HG02884 (cell line): Measurements from ENCODE around the gene WDR91.
"Not testable (repeated sequence)": the region's sequence is repeated elsewhere in the genome, so short reads cannot be mapped to it uniquely, and the experiment has no call there.

Source experiments
- ATAC-seq: cut with Tn5 transposase; IDR thresholded peaks from one replicate; pipeline ENCODE4 v1.9.1; 2021; ENCODE audit warnings: mild to moderate bottlenecking, moderate library complexity; ENCODE audit not compliant: unreplicated experiment

WDR91 gene

GRCh38 chr7:135181261-135181928 is 29.9 kb downstream of the WDR91 start:
- ATAC-seq: no peak

- no peak for ATAC-seq
Measured at GRCh38 chr7:135180122-135180521, 31.2 kb downstream of the WDR91 start.

- no peak for ATAC-seq
Measured at GRCh38 chr7:135179321-135179925, 31.9 kb downstream of the WDR91 start.

- no peak for ATAC-seq
Measured at GRCh38 chr7:135178364-135178763, 33.0 kb downstream of the WDR91 start.

- no peak for ATAC-seq
Measured at GRCh38 chr7:135177028-135177696, 34.2 kb downstream of the WDR91 start.

- no peak for ATAC-seq
Measured at GRCh38 chr7:135175931-135176330, 35.4 kb downstream of the WDR91 start.

- ATAC-seq: no peak
Measured at GRCh38 chr7:135174941-135175340, 36.4 kb downstream of the WDR91 start.

GRCh38 chr7:135173916-135174315 is 37.4 kb downstream of the WDR91 start:
- not testable (repeated sequence) for ATAC-seq

GRCh38 chr7:135171581-135172291 is 39.6 kb downstream of the WDR91 start:
- ATAC-seq: not testable (repeated sequence)

- ATAC-seq: peak; percentile 32
Measured at GRCh38 chr7:135170998-135171481, 40.3 kb downstream of the WDR91 start.

- peak; percentile 66 for ATAC-seq
Measured at GRCh38 chr7:135170274-135170997, 40.9 kb downstream of the WDR91 start, which contains the start of gene CYREN. TSS of gene CYREN (minus strand) at chr7:135170707. CDS start at chr7:135168922, 1,785 bp downstream.

- peak; percentile 8 for ATAC-seq
Measured at GRCh38 chr7:135169964-135170273, 41.4 kb downstream of the WDR91 start.

- ATAC-seq: peak; percentile 36
Measured at GRCh38 chr7:135169141-135169963, 42.0 kb downstream of the WDR91 start.

GRCh38 chr7:135168489-135169140 is 42.7 kb downstream of the WDR91 start:
- ATAC-seq: no peak

GRCh38 chr7:135168001-135168400 is 43.3 kb downstream of the WDR91 start:
- no peak for ATAC-seq

- no peak for ATAC-seq
Measured at GRCh38 chr7:135167365-135167917, 43.9 kb downstream of the WDR91 start.

- ATAC-seq: no peak
Measured at GRCh38 chr7:135166338-135166990, 44.9 kb downstream of the WDR91 start.

GRCh38 chr7:135165862-135166261 is 45.5 kb downstream of the WDR91 start:
- no peak for ATAC-seq
